CD14-positive monocyte (primary cell): ENCODE results near the gene LSP1. TPM values are rescaled to one million over a fixed set of nuclear protein-coding genes. Genes with fewer than 3 reads are reported as not detected.
A peak's percentile ranks its signal among the peaks of the same experiment; 100 is the strongest.

Experiments
- DNase-seq, 3 donors: peaks; one replicate each; pipeline ENCODE4 v3.0.0-alpha.2; 2011 to 2022
- H2AFZ ChIP-seq: 2 replicates; pipeline ENCODE4 v1.6.0; 2012; ENCODE audit warnings: mild to moderate bottlenecking, low read depth, low read length, inconsistent platforms; ENCODE audit not compliant: insufficient read depth, poor library complexity, severe bottlenecking
- H3K27ac ChIP-seq, 2 donors: 1 replicate in 1 of 2; 2 replicates in 1 of 2; pipeline ENCODE4 v1.5.1; 2012 to 2013; ENCODE audit warnings: low read length in 2 of 2, control low read depth in 1 of 2, inconsistent platforms in 1 of 2, low read depth in 1 of 2, mild to moderate bottlenecking in 1 of 2
- H3K27me3 ChIP-seq, 2 donors: one replicate each; pipeline versions ENCODE4 v1.6.0 to v1.6.1; 2011 to 2013; ENCODE audit warnings: low read length in 2 of 2; ENCODE audit not compliant: control insufficient read depth in 2 of 2, insufficient read depth in 2 of 2
- H3K36me3 ChIP-seq, 2 donors: replicated peaks in 1 of 2; 1 replicate in 1 of 2; 2 replicates in 1 of 2; pipeline versions ENCODE4 v1.5.1 to v1.6.1; 2012 to 2013; ENCODE audit warnings: low read length in 2 of 2, control low read depth in 1 of 2, inconsistent platforms in 1 of 2, mild to moderate bottlenecking in 1 of 2; ENCODE audit not compliant: insufficient read depth in 2 of 2, control insufficient read depth in 1 of 2
- H3K4me1 ChIP-seq, 2 donors: 1 replicate in 1 of 2; 2 replicates in 1 of 2; pipeline versions ENCODE4 v1.5.1 to v1.6.1; 2012 to 2013; ENCODE audit warnings: low read length in 2 of 2, control low read depth in 1 of 2, inconsistent platforms in 1 of 2, mild to moderate bottlenecking in 1 of 2, moderate library complexity in 1 of 2; ENCODE audit not compliant: insufficient read depth in 2 of 2, control insufficient read depth in 1 of 2
- H3K4me2 ChIP-seq: replicated peaks from 2 replicates; pipeline ENCODE3; 2012; ENCODE audit warnings: low read length, moderate library complexity, mild to moderate bottlenecking; ENCODE audit not compliant: poor library complexity, severe bottlenecking; ENCODE audit errors: extremely low read depth
- H3K4me3 ChIP-seq, 3 experiments: fragments of 200-600 bp in 1 of 3; sonication (generic) in 1 of 3; replicated peaks in 1 of 3; 1 replicate in 2 of 3; 2 replicates in 1 of 3; pipeline ENCODE4 v1.5.1; 2011 to 2013; ENCODE audit warnings: low read length in 3 of 3, mild to moderate bottlenecking in 3 of 3, control low read depth in 2 of 3, low read depth in 2 of 3, inconsistent platforms in 1 of 3, moderate library complexity in 1 of 3
- H3K79me2 ChIP-seq: 2 replicates; pipeline ENCODE4 v1.6.0; 2012; ENCODE audit warnings: mild to moderate bottlenecking, control low read depth, inconsistent platforms, low read length, moderate library complexity; ENCODE audit not compliant: insufficient read depth
- H3K9ac ChIP-seq: 2 replicates; pipeline ENCODE4 v1.6.0; 2017; ENCODE audit warnings: low read length, mild to moderate bottlenecking; ENCODE audit not compliant: insufficient read depth, poor library complexity, severe bottlenecking
- H3K9me3 ChIP-seq, 2 donors: replicated peaks in 1 of 2; 1 replicate in 1 of 2; 2 replicates in 1 of 2; pipeline versions ENCODE4 v1.5.1 to v1.6.1; 2012 to 2013; ENCODE audit warnings: low read length in 2 of 2, control low read depth in 1 of 2; ENCODE audit not compliant: control insufficient read depth in 1 of 2, insufficient read depth in 1 of 2
- H4K20me1 ChIP-seq: 2 replicates; pipeline ENCODE4 v1.6.0; 2012; ENCODE audit warnings: mild to moderate bottlenecking, low read length, control low read depth, moderate library complexity; ENCODE audit not compliant: insufficient read depth
- H3K27ac Mint-ChIP-seq, 7 donors: one replicate each; pipeline ENCODE4 v1.8.0; 2020; ENCODE audit warnings: mild to moderate bottlenecking in 7 of 7, mixed read lengths in 7 of 7, moderate library complexity in 6 of 7, inconsistent platforms in 2 of 7
- H3K27me3 Mint-ChIP-seq, 3 donors: one replicate each; pipeline ENCODE4 v1.8.0; 2021 to 2022; ENCODE audit warnings: low read depth in 3 of 3, mild to moderate bottlenecking in 3 of 3, mixed read lengths in 3 of 3, moderate library complexity in 3 of 3, inconsistent platforms in 1 of 3
- H3K36me3 Mint-ChIP-seq, 2 donors: one replicate each; pipeline ENCODE4 v1.8.0; 2020; ENCODE audit warnings: mixed read lengths in 2 of 2, inconsistent platforms in 1 of 2, mild to moderate bottlenecking in 1 of 2
- H3K4me1 Mint-ChIP-seq: one replicate; pipeline ENCODE4 v1.8.0; 2020; ENCODE audit warnings: mild to moderate bottlenecking, mixed read lengths
- H3K4me3 Mint-ChIP-seq, 2 donors: one replicate each; pipeline ENCODE4 v1.8.0; 2020; ENCODE audit warnings: mild to moderate bottlenecking in 2 of 2, mixed read lengths in 2 of 2, moderate library complexity in 1 of 2
- H3K9me3 Mint-ChIP-seq, 7 donors: one replicate each; pipeline ENCODE4 v1.8.0; 2020 to 2022; ENCODE audit warnings: mixed read lengths in 7 of 7, mild to moderate bottlenecking in 6 of 7, moderate library complexity in 6 of 7, inconsistent platforms in 2 of 7
- CTCF ChIP-seq: fragments of 200-600 bp; IDR thresholded peaks from one replicate; pipeline ENCODE4 v1.8.0; 2022; ENCODE audit warnings: antibody characterized with exemption, mild to moderate bottlenecking
- WGBS: methylation state at CpG from one replicate; pipeline ENCODE4 v1.1.5; 2013; ENCODE audit warnings: missing lambda C conversion rate; ENCODE audit not compliant: insufficient coverage; 5-methylcytosine and 5-hydroxymethylcytosine counted together
- intact Hi-C, 2 donors: fragments of 100-400 bp; cut with micrococcal nuclease; formaldehyde crosslinking; loops; one replicate each; pipeline versions ENCODE4 v1.15.0 to v1.15.1; 2023
- polyA plus RNA-seq, 3 donors: library from polyadenylated mRNA; depleted of rRNA in 1 of 3; unstranded in 2 of 3; stranded (reverse) in 1 of 3; fragments of 300-500 nt in 2 of 3; fragments of >200 nt in 1 of 3; fragmentation: Illumina TruSeq in 2 of 3; gene quantifications; 1 replicate in 2 of 3; 2 replicates in 1 of 3; pipeline ENCODE4 v1.2.3, GENCODE V29; 2012 to 2021

The LSP1 gene
- polyA plus RNA-seq, 3 donors = 387 to 646 (median 542) TPM

- no peak overlapping the region for H2AFZ ChIP-seq
- H3K4me3 ChIP-seq = peak overlapping the region in 2 of 3 experiments; percentile 82 to 88
- peaks cover 25 to 53% of the 10 kb centered on the region in 2 donors for H3K36me3 ChIP-seq
- Mint-ChIP-seq H3K36me3 (peaks cover 23 to 24% of the 10 kb centered on the region in 2 donors), H3K27me3 (peaks cover 0 to 3% (median 0%) of the 10 kb centered on the region in 3 donors), H3K9me3 (no peaks in the 10 kb centered on the region), H3K4me1 (peaks cover 74% of the 10 kb centered on the region), H3K27ac (peak overlapping the region in 4 of 7 donors; percentile 7 to 100 (median 28)), H3K4me3 (peak overlapping the region; percentile 98 to 100)
- H4K20me1 ChIP-seq = peaks cover 64% of the 10 kb centered on the region
- H3K79me2 ChIP-seq = peaks cover 91% of the 10 kb centered on the region
- H3K9ac ChIP-seq = peak overlapping the region; percentile 97
- no peak for TF ChIP-seq CTCF
- intact Hi-C loops = loop anchor here in 1 of 2 donors (5.0 kb wide), 2 partner anchors 73 to 93 kb away; partner anchors contain the start of gene CTSD
- peaks cover 83 to 88% of the 10 kb centered on the region in 2 donors for H3K4me1 ChIP-seq
- H3K27ac ChIP-seq = peak overlapping the region in 1 of 2 donors; percentile 100
- 84% methylated on average over 24 of the region's 26 CpGs for WGBS
- peak in 1 of 3 donors; percentile 83 for DNase-seq
- H3K27me3 ChIP-seq = no peaks in the 10 kb centered on the region
- H3K9me3 ChIP-seq = no peaks in the 10 kb centered on the region
- peak overlapping the region; percentile 97 for H3K4me2 ChIP-seq
Measured at GRCh38 chr11:1854949-1855885, 2.3 kb downstream of the LSP1 start.

- Mint-ChIP-seq H3K4me1 (peaks cover 70% of the 10 kb centered on the region), H3K27ac (peak overlapping the region; percentile 8 to 74 (median 59)), H3K27me3 (peaks cover 0 to 3% (median 0%) of the 10 kb centered on the region in 3 donors), H3K36me3 (peaks cover 23 to 24% of the 10 kb centered on the region in 2 donors), H3K4me3 (peak overlapping the region; percentile 48 to 56), H3K9me3 (no peaks in the 10 kb centered on the region)
- Histone ChIP-seq H3K36me3 (peaks cover 25 to 57% of the 10 kb centered on the region in 2 donors), H2AFZ (no peak overlapping the region), H3K4me2 (peak overlapping the region; percentile 97), H3K9me3 (no peaks in the 10 kb centered on the region), H3K4me3 (peak overlapping the region in 1 of 3 experiments; percentile 88), H3K9ac (no peak overlapping the region), H3K4me1 (peaks cover 79 to 84% of the 10 kb centered on the region in 2 donors), H3K79me2 (peaks cover 97% of the 10 kb centered on the region), H4K20me1 (peaks cover 70% of the 10 kb centered on the region), H3K27ac (peak overlapping the region in 1 of 2 donors; percentile 100), H3K27me3 (no peaks in the 10 kb centered on the region)
- 96% methylated on average over 11 of the region's 11 CpGs for WGBS
- no peak for DNase-seq
- no peak for TF ChIP-seq CTCF
- intact Hi-C loops = no loop called here
Measured at GRCh38 chr11:1855886-1856265, 3.0 kb downstream of the LSP1 start.
